BJ (cell line): Measurements from ENCODE around the gene RRP36. TPM values are rescaled to one million over a fixed set of nuclear protein-coding genes. Genes with fewer than 3 reads are reported as not detected.

Source experiments
- CTCF ChIA-PET: fragments of 350-600 bp; formaldehyde crosslinking; extraction: SDS; loops from one replicate; lab custom pipeline; 2021; ENCODE audit warnings: antibody characterized with exemption, inconsistent platforms; lab: Yijun Ruan, JAX
- POLR2A ChIA-PET: fragments of 300-600 bp; sonication (Branson Sonifier 250); formaldehyde crosslinking; extraction: SDS; loops from one replicate; lab custom pipeline; 2021; ENCODE audit warnings: antibody characterized with exemption; lab: Charles Lee
- DNase-seq: peaks from one replicate; pipeline ENCODE4 v3.0.0-alpha.2; 2011; ENCODE audit warnings: low read depth
- H3K27me3 ChIP-seq: 2 replicates; pipeline ENCODE4 v1.6.0; 2011; ENCODE audit warnings: low read length; ENCODE audit not compliant: control insufficient read depth, insufficient read depth
- H3K36me3 ChIP-seq: 2 replicates; pipeline ENCODE4 v1.5.1; 2011; ENCODE audit warnings: low read length; ENCODE audit not compliant: control insufficient read depth, insufficient read depth
- H3K4me3 ChIP-seq: 2 replicates; pipeline ENCODE4 v1.5.1; 2011; ENCODE audit warnings: low read depth, mild to moderate bottlenecking, control low read depth, low read length
- polyA minus RNA-seq: library from RNA; depleted of rRNA, polyadenylated mRNA; stranded (reverse); fragments of >200 nt; gene quantifications from 2 replicates; pipeline ENCODE4 v1.2.3, GENCODE V29; 2011; rRNA and poly(A)+ RNA removed
- polyA plus RNA-seq: library from polyadenylated mRNA; depleted of rRNA; stranded (reverse); fragments of >200 nt; gene quantifications from 2 replicates; pipeline ENCODE4 v1.2.3, GENCODE V29; 2011; rRNA removed
- TF ChIP-seq, protein P1 (sequence below): IDR thresholded peaks from 2 replicates; pipeline ENCODE4 v1.5.1; 2011; ENCODE audit warnings: low read depth, mild to moderate bottlenecking, control low read depth, inconsistent platforms, low read length, moderate library complexity; ENCODE audit not compliant: insufficient read depth

The RRP36 gene
- polyA plus RNA-seq (43.1 and 52.7 TPM in 2 replicates), polyA minus RNA-seq (20.2 and 31.9 TPM in 2 replicates)

GRCh38 chr6:43021270-43022047 is at the start of gene RRP36:
RRP36 (plus strand) TSS chr6:43021623; CDS start chr6:43021655, 32 bp downstream.
- CTCF ChIA-PET: interaction anchor here (0.7 to 1.7 kb wide), 5 partner anchors 11 to 122 kb away, joined by 3 to 7 read pairs (median 3); no protein-coding TSS in a partner anchor
- TF ChIP-seq, protein P1, sequence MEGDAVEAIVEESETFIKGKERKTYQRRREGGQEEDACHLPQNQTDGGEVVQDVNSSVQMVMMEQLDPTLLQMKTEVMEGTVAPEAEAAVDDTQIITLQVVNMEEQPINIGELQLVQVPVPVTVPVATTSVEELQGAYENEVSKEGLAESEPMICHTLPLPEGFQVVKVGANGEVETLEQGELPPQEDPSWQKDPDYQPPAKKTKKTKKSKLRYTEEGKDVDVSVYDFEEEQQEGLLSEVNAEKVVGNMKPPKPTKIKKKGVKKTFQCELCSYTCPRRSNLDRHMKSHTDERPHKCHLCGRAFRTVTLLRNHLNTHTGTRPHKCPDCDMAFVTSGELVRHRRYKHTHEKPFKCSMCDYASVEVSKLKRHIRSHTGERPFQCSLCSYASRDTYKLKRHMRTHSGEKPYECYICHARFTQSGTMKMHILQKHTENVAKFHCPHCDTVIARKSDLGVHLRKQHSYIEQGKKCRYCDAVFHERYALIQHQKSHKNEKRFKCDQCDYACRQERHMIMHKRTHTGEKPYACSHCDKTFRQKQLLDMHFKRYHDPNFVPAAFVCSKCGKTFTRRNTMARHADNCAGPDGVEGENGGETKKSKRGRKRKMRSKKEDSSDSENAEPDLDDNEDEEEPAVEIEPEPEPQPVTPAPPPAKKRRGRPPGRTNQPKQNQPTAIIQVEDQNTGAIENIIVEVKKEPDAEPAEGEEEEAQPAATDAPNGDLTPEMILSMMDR: no peak
- Histone ChIP-seq H3K36me3 (peaks cover 30% of the 10 kb centered on the region), H3K4me3 (peak within 1 kb of the TSS; percentile 57), H3K27me3 (no peaks in the 10 kb centered on the region)
- DNase-seq: no peak
- POLR2A ChIA-PET: no interaction called here

- Histone ChIP-seq H3K27me3 (no peaks in the 10 kb centered on the region), H3K36me3 (peaks cover 7% of the 10 kb centered on the region), H3K4me3 (no peak overlapping the region)
- DNase-seq: no peak
- TF ChIP-seq, protein P1: no peak
- POLR2A ChIA-PET: no interaction called here
- CTCF ChIA-PET: no interaction called here
These were observed 49.6 kb upstream of the RRP36 start for GRCh38 chr6:42971746-42972327.

- ChIA-PET POLR2A (no interaction called here), CTCF (interaction anchor here (0.6 to 3.2 kb wide), 3 partner anchors 9 to 27 kb away, joined by 4 to 12 read pairs (median 5); no protein-coding TSS in a partner anchor)
- TF ChIP-seq, protein P1: no peak
- H3K4me3 ChIP-seq: no peak overlapping the region
- H3K36me3 ChIP-seq: no peaks in the 10 kb centered on the region; the same call in 1 of the 2 replicates
- H3K27me3 ChIP-seq: no peaks in the 10 kb centered on the region
- no peak for DNase-seq
These were observed 47.5 kb upstream of the RRP36 start for GRCh38 chr6:42973926-42974325.

DNA sequence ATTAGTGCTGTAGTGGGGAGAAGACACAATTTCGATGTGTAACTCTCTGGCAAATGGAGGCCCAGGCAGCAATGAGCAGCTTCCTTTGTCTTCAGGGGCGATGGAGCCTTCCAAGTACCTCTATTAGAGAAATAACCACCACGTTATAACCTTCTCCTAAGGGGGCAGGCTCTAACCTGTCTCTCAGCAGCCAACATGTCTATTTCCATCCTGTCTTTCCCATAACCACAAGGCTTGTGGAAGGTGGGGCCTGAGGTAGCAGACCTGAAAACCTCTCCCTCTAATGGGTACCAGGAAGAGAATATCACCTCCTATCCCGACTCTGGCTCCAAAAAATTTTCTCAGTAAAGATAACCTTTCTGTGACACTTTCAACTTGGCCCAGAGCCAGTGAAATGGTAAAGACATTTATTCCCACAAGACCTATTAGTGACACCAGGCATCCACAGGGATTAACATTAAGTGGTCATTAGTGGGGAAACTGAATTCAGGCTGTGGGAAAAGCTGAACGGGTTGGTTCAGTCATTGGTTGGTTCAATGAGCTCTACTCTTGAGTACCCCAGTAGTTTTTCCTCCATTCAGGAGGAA is 46.4 kb upstream of the RRP36 start:
- no peaks in the 10 kb centered on the region for H3K36me3 ChIP-seq
- no peak overlapping the region for H3K4me3 ChIP-seq
- ChIA-PET POLR2A (no interaction called here), CTCF (interaction anchor here (3.2 kb wide), 1 partner anchor 10 kb away, joined by 12 read pairs; no protein-coding TSS in a partner anchor)
- H3K27me3 ChIP-seq: no peaks in the 10 kb centered on the region
- TF ChIP-seq, protein P1: no peak
- DNase-seq: no peak

DNA sequence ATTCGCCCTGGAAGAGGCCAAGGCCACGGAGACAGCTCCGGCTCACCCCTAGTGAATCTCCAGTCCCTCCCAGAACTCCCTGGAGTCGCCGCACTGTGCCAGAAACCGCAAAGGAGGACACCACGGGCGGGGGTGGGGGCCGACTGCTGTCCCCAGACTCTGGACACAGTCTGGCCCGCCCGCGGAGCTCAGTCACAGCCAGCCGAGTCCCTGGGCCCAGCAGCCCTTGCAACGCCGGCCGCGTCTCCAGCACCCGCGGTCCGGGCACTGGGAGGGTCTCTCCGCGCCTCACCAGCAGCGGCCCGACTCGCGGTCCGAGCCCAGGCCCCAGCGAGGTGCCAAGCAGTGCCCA is 43.0 kb upstream of the RRP36 start:
- TF ChIP-seq, protein P1: no peak
- POLR2A ChIA-PET: interaction anchor here (0.6 kb wide), 2 partner anchors 12 to 839 kb away, joined by 4 to 5 read pairs; no protein-coding TSS in a partner anchor
- DNase-seq: no peak
- Histone ChIP-seq H3K4me3 (peak overlapping the region; percentile 72), H3K27me3 (no peaks in the 10 kb centered on the region), H3K36me3 (no peaks in the 10 kb centered on the region)
- CTCF ChIA-PET: interaction anchor here (0.9 to 3.1 kb wide), 6 partner anchors 9 to 165 kb away, joined by 3 to 14 read pairs (median 3); no protein-coding TSS in a partner anchor
